K562 (cell line): ENCODE results near the gene PLA2G15. TPM values are rescaled to one million over a fixed set of nuclear protein-coding genes. Genes with fewer than 3 reads are reported as not detected.

Experiments
- ATAC-seq: fragments of 200-7000 bp; cut with Tn5 transposase; 3 replicates; pipeline ENCODE4 v1.9.1; 2020; ENCODE audit warnings: moderate library complexity
- BruUV-seq: library from RNA; stranded (reverse); fragments of 400-500 nt; replicated peaks from 2 replicates; lab custom pipeline; 2021; lab: Mats Ljungman, UMichigan
- CTCF ChIA-PET: fragments of 300-600 bp; formaldehyde crosslinking; extraction: SDS; loops from one replicate; lab custom pipeline; 2021; ENCODE audit warnings: low intra/inter-chr PET ratio; lab: Yijun Ruan, JAX
- POLR2A ChIA-PET: fragments of 300-600, 350-650 bp; sonication (Branson Sonifier 250); formaldehyde crosslinking; extraction: SDS; loops from one replicate; lab custom pipeline; 2021; ENCODE audit warnings: antibody characterized with exemption, inconsistent platforms; lab: Yijun Ruan, JAX
- DNase-seq, 4 experiments: peaks; one replicate each; pipeline versions ENCODE4 v3.0.0 to v3.0.0-alpha.2; 2011 to 2018; ENCODE audit warnings: low spot score in 3 of 4, mixed read lengths in 3 of 4; ENCODE audit errors: extremely low read depth in 1 of 4
- FAIRE-seq: peaks from 2 replicates; lab custom pipeline; 2011; peaks lifted over from hg19 to GRCh38; lab: Jason Lieb, UNC
- H2AFZ ChIP-seq: 2 replicates; pipeline ENCODE4 v1.6.0; 2011; ENCODE audit warnings: low read depth, low read length, control low read depth, inconsistent platforms
- H3K27ac ChIP-seq: fragments of 200-600 bp; 3 replicates; pipeline ENCODE4 v1.8.0; 2011; ENCODE audit warnings: low read depth, mild to moderate bottlenecking, control low read depth, inconsistent platforms, low read length, moderate library complexity, mixed read lengths; ENCODE audit errors: extremely low read depth
- H3K27me3 ChIP-seq, 2 experiments: fragments of 300-600 bp in 1 of 2; 2 replicates in 1 of 2; 3 replicates in 1 of 2; pipeline versions ENCODE4 v1.6.0 to v1.8.0; 2011; ENCODE audit warnings: inconsistent platforms in 2 of 2, low read length in 2 of 2, mild to moderate bottlenecking in 1 of 2, mixed read lengths in 1 of 2, moderate library complexity in 1 of 2; ENCODE audit not compliant: control insufficient read depth in 2 of 2, insufficient read depth in 2 of 2
- H3K36me3 ChIP-seq: fragments of 300-600 bp; 3 replicates; pipeline ENCODE4 v1.8.0; 2011; ENCODE audit warnings: mild to moderate bottlenecking, low read length, inconsistent platforms; ENCODE audit not compliant: control insufficient read depth, insufficient read depth
- H3K4me1 ChIP-seq, 2 experiments: fragments of 200-600 bp in 1 of 2; replicated peaks in 1 of 2; 2 replicates in 1 of 2; 3 replicates in 1 of 2; pipeline versions ENCODE4 v1.5.1 to v1.8.0; 2011; ENCODE audit warnings: inconsistent platforms in 2 of 2, low read length in 2 of 2, mild to moderate bottlenecking in 1 of 2, mixed read lengths in 1 of 2, moderate library complexity in 1 of 2; ENCODE audit not compliant: control insufficient read depth in 2 of 2, insufficient read depth in 2 of 2
- H3K4me2 ChIP-seq: 2 replicates; pipeline ENCODE4 v1.6.1; 2011; ENCODE audit warnings: low read length, control low read depth, inconsistent platforms, mixed read lengths; ENCODE audit not compliant: insufficient read depth
- H3K4me3 ChIP-seq: fragments of 200-600 bp; sonication (generic), shearing (Covaris generic); 2 replicates; pipeline ENCODE4 v1.5.1; 2016; ENCODE audit warnings: control low read depth, inconsistent platforms
- H3K79me2 ChIP-seq: fragments of 200-600 bp; 3 replicates; pipeline ENCODE4 v1.8.0; 2011; ENCODE audit warnings: low read length, inconsistent platforms; ENCODE audit not compliant: control insufficient read depth, insufficient read depth
- H3K9ac ChIP-seq, 2 experiments: 2 replicates each; pipeline versions ENCODE4 v1.6.0 to v1.6.1; 2011; ENCODE audit warnings: low read depth in 2 of 2, low read length in 2 of 2, control low read depth in 1 of 2, inconsistent platforms in 1 of 2, mild to moderate bottlenecking in 1 of 2, mixed read lengths in 1 of 2; ENCODE audit not compliant: insufficient read depth in 1 of 2
- H3K9me1 ChIP-seq: one replicate; pipeline ENCODE4 v1.6.0; 2011; ENCODE audit warnings: inconsistent platforms, mild to moderate bottlenecking, low read length, moderate library complexity; ENCODE audit not compliant: control insufficient read depth, insufficient read depth
- H3K9me3 ChIP-seq: replicated peaks from 2 replicates; pipeline ENCODE4 v1.5.1; 2011; ENCODE audit warnings: low read depth, low read length, inconsistent platforms; ENCODE audit not compliant: control insufficient read depth, insufficient read depth
- H4K20me1 ChIP-seq: replicated peaks from 2 replicates; pipeline ENCODE4 v1.6.1; 2011; ENCODE audit warnings: low read length, inconsistent platforms, mixed read lengths; ENCODE audit not compliant: control insufficient read depth, insufficient read depth
- WGBS: fragments of 100-300 bp; shearing (Covaris generic); methylation state at CpG from one replicate; pipeline ENCODE4 v1.1.6; 2016; ENCODE audit warnings: low coverage, mixed read lengths; ENCODE audit not compliant: insufficient coverage; ENCODE audit errors: missing lambda C conversion rate; 5-methylcytosine and 5-hydroxymethylcytosine counted together
- in situ Hi-C: fragments of 300-500 bp; cut with MboI; formaldehyde crosslinking; loops from 4 replicates; pipeline ENCODE4 v1.15.0; 2018; ENCODE audit warnings: inconsistent platforms, mixed read lengths
- intact Hi-C: fragments of 100-400 bp; cut with micrococcal nuclease; formaldehyde crosslinking; loops from 2 replicates; pipeline ENCODE4 v1.14.2; 2022
- polyA plus RNA-seq, 8 experiments: library from polyadenylated mRNA; depleted of rRNA in 4 of 8; stranded (reverse) in 5 of 8; unstranded in 3 of 8; fragments of >200 nt; fragmentation: Nextera tagmentation in 2 of 8; fragmentation: Illumina TruSeq in 1 of 8; extraction: Ambion mirVana in 2 of 8; extraction: Trizol in 1 of 8; gene quantifications; 2 replicates each; pipeline versions ENCODE4 v1.2.1 to v1.2.3, GENCODE V29; 2011 to 2014; ENCODE audit warnings: inconsistent platforms in 1 of 8, missing spikeins in 1 of 8
- total RNA-seq, 7 experiments: library from RNA; depleted of rRNA in 6 of 7; stranded (reverse); fragments of >200 nt in 6 of 7; fragmentation: Illumina TruSeq in 2 of 7; extraction: Trizol in 2 of 7; gene quantifications; 2 replicates each; pipeline versions ENCODE4 v1.2.1 to v1.2.3, GENCODE V29; 2011 to 2021; ENCODE audit warnings: low replicate concordance in 1 of 7
- TF ChIP-seq, protein P1 (sequence below): sonication (generic); formaldehyde crosslinking; IDR thresholded peaks from 2 replicates; pipeline ENCODE4 v1.8.1; 2023; ENCODE audit warnings: mild to moderate bottlenecking, missing genetic modification reagents
- TF ChIP-seq, protein P2 (sequence below): fragments of 450-650 bp; formaldehyde crosslinking; IDR thresholded peaks from 2 replicates; pipeline ENCODE4 v1.4.0; 2020; ENCODE audit warnings: mild to moderate bottlenecking, moderate library complexity

Gene PLA2G15
- total and polyA plus RNA-seq, 9 of the 15 experiments (the other 6 are each of a cell fraction or from before 2014, with no cell fraction given): 0.42 to 8.6 (median 4.8) TPM

DNA sequence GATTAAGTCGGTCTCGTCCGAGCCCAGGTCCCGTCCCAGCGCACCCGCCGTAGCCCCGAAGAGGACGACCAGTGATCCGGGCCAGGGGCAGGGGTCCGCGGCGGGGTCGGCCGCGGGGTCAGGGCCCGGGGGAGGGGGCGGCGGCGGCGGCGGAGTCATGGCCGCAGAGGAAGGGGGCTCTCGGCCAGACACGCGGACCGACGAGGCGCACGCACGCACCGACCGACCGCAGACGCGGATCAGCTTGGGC lies 9.4 kb upstream of the PLA2G15 start, which contains the start of gene ESRP2:
Gene ESRP2, minus strand, starts transcription at position 241 of the 250 bp plus-strand sequence. Its CDS starts 82 bp downstream, at position 159.
- Histone ChIP-seq H3K9me1 (no peaks in the 10 kb centered on the region), H3K4me1 (peaks cover 0 to 19% of the 10 kb centered on the region in 2 experiments; a peak in 1 of 5 replicates), H3K79me2 (no peaks in the 10 kb centered on the region), H3K9me3 (peaks cover 7% of the 10 kb centered on the region), H3K9ac (no peak within 1 kb of the TSS), H3K4me3 (no peak within 1 kb of the TSS), H4K20me1 (no peaks in the 10 kb centered on the region), H3K36me3 (peaks cover 10% of the 10 kb centered on the region; the same call in 2 of the 3 replicates), H3K27me3 (no peaks in the 10 kb centered on the region), H3K27ac (no peak within 1 kb of the TSS), H2AFZ (no peak within 1 kb of the TSS), H3K4me2 (no peak within 1 kb of the TSS)
- BruUV-seq: no TSS peak
- FAIRE-seq: no peak
- ChIA-PET CTCF (no interaction called here), POLR2A (no interaction called here)
- intact Hi-C loops (no loop called here), in situ Hi-C loops (no loop called here)
- no peak for ATAC-seq
- DNase-seq: no peak
- WGBS: 93% methylated on average over 8 of the region's 36 CpGs
- TF ChIP-seq, protein P1, sequence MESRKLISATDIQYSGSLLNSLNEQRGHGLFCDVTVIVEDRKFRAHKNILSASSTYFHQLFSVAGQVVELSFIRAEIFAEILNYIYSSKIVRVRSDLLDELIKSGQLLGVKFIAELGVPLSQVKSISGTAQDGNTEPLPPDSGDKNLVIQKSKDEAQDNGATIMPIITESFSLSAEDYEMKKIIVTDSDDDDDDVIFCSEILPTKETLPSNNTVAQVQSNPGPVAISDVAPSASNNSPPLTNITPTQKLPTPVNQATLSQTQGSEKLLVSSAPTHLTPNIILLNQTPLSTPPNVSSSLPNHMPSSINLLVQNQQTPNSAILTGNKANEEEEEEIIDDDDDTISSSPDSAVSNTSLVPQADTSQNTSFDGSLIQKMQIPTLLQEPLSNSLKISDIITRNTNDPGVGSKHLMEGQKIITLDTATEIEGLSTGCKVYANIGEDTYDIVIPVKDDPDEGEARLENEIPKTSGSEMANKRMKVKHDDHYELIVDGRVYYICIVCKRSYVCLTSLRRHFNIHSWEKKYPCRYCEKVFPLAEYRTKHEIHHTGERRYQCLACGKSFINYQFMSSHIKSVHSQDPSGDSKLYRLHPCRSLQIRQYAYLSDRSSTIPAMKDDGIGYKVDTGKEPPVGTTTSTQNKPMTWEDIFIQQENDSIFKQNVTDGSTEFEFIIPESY (CRISPR knock-in tag): peak; percentile 13
- TF ChIP-seq, protein P2, sequence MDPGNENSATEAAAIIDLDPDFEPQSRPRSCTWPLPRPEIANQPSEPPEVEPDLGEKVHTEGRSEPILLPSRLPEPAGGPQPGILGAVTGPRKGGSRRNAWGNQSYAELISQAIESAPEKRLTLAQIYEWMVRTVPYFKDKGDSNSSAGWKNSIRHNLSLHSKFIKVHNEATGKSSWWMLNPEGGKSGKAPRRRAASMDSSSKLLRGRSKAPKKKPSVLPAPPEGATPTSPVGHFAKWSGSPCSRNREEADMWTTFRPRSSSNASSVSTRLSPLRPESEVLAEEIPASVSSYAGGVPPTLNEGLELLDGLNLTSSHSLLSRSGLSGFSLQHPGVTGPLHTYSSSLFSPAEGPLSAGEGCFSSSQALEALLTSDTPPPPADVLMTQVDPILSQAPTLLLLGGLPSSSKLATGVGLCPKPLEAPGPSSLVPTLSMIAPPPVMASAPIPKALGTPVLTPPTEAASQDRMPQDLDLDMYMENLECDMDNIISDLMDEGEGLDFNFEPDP (CRISPR knock-in tag): no peak
